Activated CD4-positive, alpha-beta T cell treated with anti-CD3 and anti-CD28 coated beads, Interleukin-2, amount 10 ng/mL, durations not matched to agents 7 days and 5 days (primary cell): ENCODE results near the gene PEX7. TPM values are rescaled to one million over a fixed set of nuclear protein-coding genes. Genes with fewer than 3 reads are reported as not detected.
A peak's percentile ranks its signal among the peaks of the same experiment; 100 is the strongest.

Source experiments
- CTCF ChIA-PET: fragments of 350-600 bp; sonication (Branson Sonifier 250); formaldehyde crosslinking; loops from one replicate; lab custom pipeline; 2021; ENCODE audit warnings: antibody characterized with exemption; lab: Charles Lee
- POLR2A ChIA-PET: fragments of 350-600 bp; sonication (Branson Sonifier 250); formaldehyde crosslinking; loops from one replicate; lab custom pipeline; 2021; ENCODE audit warnings: antibody characterized with exemption; lab: Charles Lee
- DNase-seq: peaks from one replicate; pipeline ENCODE4 v3.0.0-alpha.2; 2020
- H3K27ac Mint-ChIP-seq: one replicate; pipeline ENCODE4 v1.8.0; 2021; ENCODE audit warnings: mild to moderate bottlenecking, moderate library complexity, mixed read lengths
- H3K27me3 Mint-ChIP-seq: one replicate; pipeline ENCODE4 v1.8.0; 2021; ENCODE audit warnings: mixed read lengths
- H3K36me3 Mint-ChIP-seq: one replicate; pipeline ENCODE4 v1.8.0; 2021; ENCODE audit warnings: low read depth, mixed read lengths
- H3K4me1 Mint-ChIP-seq: one replicate; pipeline ENCODE4 v1.8.0; 2021; ENCODE audit warnings: mixed read lengths
- H3K4me3 Mint-ChIP-seq: one replicate; pipeline ENCODE4 v1.8.0; 2021; ENCODE audit warnings: mild to moderate bottlenecking, moderate library complexity, mixed read lengths
- H3K9me3 Mint-ChIP-seq: one replicate; pipeline ENCODE4 v1.8.0; 2021; ENCODE audit warnings: mixed read lengths
- total RNA-seq, 2 experiments: library from RNA; stranded (reverse); gene quantifications; one replicate each; pipeline ENCODE4 v1.2.3, GENCODE V29; 2021

PEX7 gene
- 1 to 10 TPM; 3.4 to 4.1 TPM for total RNA-seq

DNA sequence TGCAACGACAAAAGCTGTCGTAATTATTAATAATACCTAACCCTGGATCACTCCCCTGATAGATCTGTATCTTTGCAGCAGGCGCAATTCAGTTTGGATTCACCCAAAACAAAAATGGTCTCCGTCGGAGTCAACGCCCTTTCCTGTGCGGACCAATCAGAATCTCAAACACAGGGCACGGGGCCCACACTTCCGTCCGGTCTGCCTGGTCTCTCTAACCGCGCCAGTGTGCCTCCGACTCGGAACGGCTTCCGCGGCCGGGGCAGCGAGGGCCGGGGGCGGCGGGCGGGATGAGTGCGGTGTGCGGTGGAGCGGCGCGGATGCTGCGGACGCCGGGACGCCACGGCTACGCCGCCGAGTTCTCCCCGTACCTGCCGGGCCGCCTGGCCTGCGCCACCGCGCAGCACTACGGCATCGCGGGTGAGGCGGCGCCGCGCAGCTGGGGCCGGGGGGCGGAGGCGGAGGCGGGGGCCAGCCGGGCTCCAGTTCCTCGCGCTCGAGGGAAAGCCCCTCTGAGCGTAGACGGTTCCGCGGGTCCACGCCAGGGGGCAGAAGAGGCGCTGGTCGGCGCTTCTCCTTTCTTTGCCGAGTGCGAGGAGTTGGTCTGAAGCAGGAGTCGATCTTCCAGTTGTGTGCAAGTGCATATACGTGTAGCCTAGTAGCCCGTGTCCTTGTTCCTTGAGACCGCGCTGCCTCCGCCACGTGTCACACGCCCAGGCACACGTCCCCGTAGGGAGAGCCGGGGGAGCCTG is at the start of gene PEX7:
Gene PEX7 (plus strand): TSS at position 217 of the 752 bp plus-strand sequence. CDS start 74 bp downstream, at position 291.
- POLR2A ChIA-PET = no interaction called here
- Mint-ChIP-seq H3K36me3 (peaks cover 20% of the 10 kb centered on the region), H3K27ac (peak within 1 kb of the TSS; percentile 92), H3K4me3 (peak within 1 kb of the TSS; percentile 86), H3K4me1 (peaks cover 22% of the 10 kb centered on the region), H3K9me3 (peaks cover 3% of the 10 kb centered on the region), H3K27me3 (peaks cover 5% of the 10 kb centered on the region)
- CTCF ChIA-PET = interaction anchor here (1.3 to 1.9 kb wide), 2 partner anchors 9 to 30 kb away, joined by 4 to 8 read pairs; partner anchors contain the start of gene MAP3K5
- DNase-seq = peak; percentile 91

DNA sequence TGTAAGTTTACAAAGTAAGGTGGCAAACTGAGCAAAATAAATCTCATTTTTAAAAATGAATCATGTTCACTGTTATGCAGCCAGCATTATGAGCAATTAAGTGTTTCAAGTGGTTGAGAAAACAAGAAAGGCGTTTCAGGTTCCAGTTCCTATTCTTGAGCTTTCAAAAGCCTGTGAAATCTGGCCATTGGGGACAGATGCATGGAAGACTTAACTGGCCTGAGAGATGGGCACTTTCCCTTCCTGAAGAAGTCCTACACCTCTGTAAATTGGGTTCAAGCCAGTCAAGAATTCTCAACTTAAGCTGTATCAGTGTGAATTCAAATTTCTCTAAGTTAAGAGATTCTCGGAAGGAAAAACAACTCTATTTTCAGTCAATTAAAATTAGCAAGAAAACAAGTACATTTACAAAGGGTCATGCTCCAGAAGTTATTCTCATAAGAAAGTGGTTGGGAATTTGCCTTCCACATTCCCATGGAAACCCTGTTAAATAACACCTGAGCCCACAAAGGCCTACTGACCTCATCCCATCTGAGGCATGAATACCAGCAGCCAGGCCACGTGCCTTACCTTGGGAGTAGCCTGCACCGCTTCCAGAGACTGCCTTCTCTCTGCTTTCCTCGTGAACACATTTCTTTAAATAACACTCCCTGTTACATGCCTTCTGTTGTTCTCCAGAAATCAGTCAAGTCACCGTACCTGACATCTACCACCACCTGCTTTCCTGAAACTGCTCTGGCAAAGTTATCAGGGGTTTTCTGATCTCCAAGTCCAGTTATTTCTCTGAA is 49.5 kb upstream of the PEX7 start:
- ChIA-PET POLR2A (no interaction called here), CTCF (interaction anchor here (1.0 to 1.8 kb wide), 4 partner anchors 9 to 184 kb away, joined by 3 to 9 read pairs (median 3); partner anchors contain the start of gene MAP3K5)
- H3K4me3 Mint-ChIP-seq = no peak overlapping the region
- no peaks in the 10 kb centered on the region for H3K27me3 Mint-ChIP-seq
- H3K27ac Mint-ChIP-seq = no peak overlapping the region
- peaks cover 3% of the 10 kb centered on the region for H3K9me3 Mint-ChIP-seq
- peaks cover 46% of the 10 kb centered on the region for H3K4me1 Mint-ChIP-seq
- no peak for DNase-seq
- peaks cover 16% of the 10 kb centered on the region for H3K36me3 Mint-ChIP-seq

GRCh38 chr6:136773473-136773796 is 49.0 kb upstream of the PEX7 start:
- ChIA-PET CTCF (interaction anchor here (1.2 to 1.8 kb wide), 2 partner anchors 10 to 17 kb away, joined by 3 to 9 read pairs; no protein-coding TSS in a partner anchor), POLR2A (no interaction called here)
- H3K36me3 Mint-ChIP-seq = peaks cover 12% of the 10 kb centered on the region
- peaks cover 3% of the 10 kb centered on the region for H3K9me3 Mint-ChIP-seq
- peaks cover 41% of the 10 kb centered on the region for H3K4me1 Mint-ChIP-seq
- no peaks in the 10 kb centered on the region for H3K27me3 Mint-ChIP-seq
- peak overlapping the region; percentile 77 for H3K27ac Mint-ChIP-seq
- DNase-seq = no peak
- no peak overlapping the region for H3K4me3 Mint-ChIP-seq

DNA sequence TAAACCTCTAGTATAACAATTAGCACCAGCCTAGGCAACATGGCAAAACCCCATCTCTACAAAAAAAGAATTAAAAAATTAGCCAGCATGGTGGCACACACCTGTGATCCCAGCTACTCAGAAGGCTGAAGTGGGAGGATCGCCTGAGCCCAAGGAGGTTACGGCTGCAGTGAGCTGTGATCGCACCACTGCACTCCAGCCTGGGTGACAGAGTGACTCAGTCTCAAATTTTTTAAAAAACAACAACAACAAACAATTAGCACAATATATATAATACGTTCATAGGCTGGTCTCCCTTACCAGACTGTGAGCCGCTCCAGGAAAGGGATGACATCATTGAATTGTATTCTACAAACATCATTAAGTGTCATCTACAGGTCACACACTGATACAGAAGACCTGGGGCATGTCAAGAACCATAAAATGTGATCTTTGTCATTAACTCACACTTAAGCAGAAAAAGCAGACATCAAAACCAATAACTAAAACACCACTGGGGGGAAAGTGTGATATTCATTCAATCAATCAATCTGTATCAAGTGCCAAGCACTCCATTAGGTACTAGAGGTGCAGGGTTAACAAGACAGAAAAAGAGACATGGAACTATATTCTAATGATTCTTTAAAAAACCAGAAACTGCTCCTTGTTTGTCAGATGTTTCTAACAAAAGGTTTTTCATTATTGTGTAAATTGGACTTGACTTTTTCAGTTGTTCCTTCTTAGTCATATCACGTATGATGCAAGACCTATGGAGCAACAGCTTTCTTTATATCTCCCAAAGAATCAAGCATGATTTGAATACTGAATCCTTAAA is 48.0 kb upstream of the PEX7 start:
- Mint-ChIP-seq H3K4me1 (peaks cover 34% of the 10 kb centered on the region), H3K36me3 (peaks cover 8% of the 10 kb centered on the region), H3K27ac (no peak overlapping the region), H3K9me3 (no peaks in the 10 kb centered on the region), H3K4me3 (no peak overlapping the region), H3K27me3 (no peaks in the 10 kb centered on the region)
- ChIA-PET CTCF (interaction anchor here (0.6 to 1.8 kb wide), 4 partner anchors 11 to 16 kb away, joined by 3 to 9 read pairs (median 4); no protein-coding TSS in a partner anchor), POLR2A (no interaction called here)
- no peak for DNase-seq

- no peak for DNase-seq
- H3K27ac Mint-ChIP-seq = no peak overlapping the region
- no peaks in the 10 kb centered on the region for H3K27me3 Mint-ChIP-seq
- peaks cover 39% of the 10 kb centered on the region for H3K4me1 Mint-ChIP-seq
- H3K4me3 Mint-ChIP-seq = no peak overlapping the region
- H3K36me3 Mint-ChIP-seq = peaks cover 8% of the 10 kb centered on the region
- ChIA-PET CTCF (interaction anchor here (1.4 kb wide), 1 partner anchor 12 kb away, joined by 5 read pairs; no protein-coding TSS in a partner anchor), POLR2A (no interaction called here)
- no peaks in the 10 kb centered on the region for H3K9me3 Mint-ChIP-seq
Measured at GRCh38 chr6:136775081-136775480, 47.3 kb upstream of the PEX7 start.

DNA sequence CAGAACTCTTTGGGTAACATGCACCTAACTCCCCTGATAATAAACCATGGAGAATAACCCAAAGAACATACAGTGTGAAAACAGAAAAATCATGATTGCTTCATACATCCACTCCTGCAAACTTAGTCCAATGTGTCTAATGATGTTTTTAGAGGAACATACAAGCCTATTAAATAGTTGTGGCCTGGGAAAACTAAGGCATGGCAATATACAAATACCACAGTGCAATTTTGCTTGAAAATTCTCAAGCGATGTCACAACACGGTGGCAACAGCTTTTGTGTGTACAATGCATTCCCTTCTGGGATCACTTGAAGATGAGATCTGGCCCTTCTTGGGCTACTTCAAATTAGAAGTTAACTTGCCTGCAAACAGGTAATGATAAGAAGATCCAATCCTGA is 46.8 kb upstream of the PEX7 start:
- Mint-ChIP-seq H3K9me3 (no peaks in the 10 kb centered on the region), H3K27me3 (no peaks in the 10 kb centered on the region), H3K27ac (no peak overlapping the region), H3K36me3 (peaks cover 8% of the 10 kb centered on the region), H3K4me3 (no peak overlapping the region), H3K4me1 (peaks cover 40% of the 10 kb centered on the region)
- POLR2A ChIA-PET = no interaction called here
- no peak for DNase-seq
- CTCF ChIA-PET = interaction anchor here (1.1 to 1.4 kb wide), 3 partner anchors 10 to 17 kb away, joined by 3 to 7 read pairs (median 4); partner anchors contain the start of gene MAP3K5

DNA sequence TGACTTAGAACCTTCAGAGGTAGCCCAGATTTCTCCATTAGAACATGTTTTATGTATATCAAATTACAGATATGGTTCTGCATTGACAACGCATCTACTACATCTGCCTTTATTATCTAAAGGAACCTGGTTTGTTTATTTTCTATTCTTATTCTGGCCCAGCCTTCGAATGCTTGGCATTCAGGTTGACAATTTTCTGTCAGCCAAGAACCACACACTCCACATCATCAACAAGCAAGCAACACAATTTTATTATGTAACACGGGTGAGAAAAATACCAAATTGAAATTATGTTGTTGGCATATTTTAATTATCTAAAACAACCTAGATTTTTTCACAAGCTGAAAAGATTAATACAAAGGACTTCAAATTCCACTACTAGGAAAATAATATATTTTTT is 44.7 kb upstream of the PEX7 start:
- CTCF ChIA-PET = no interaction called here
- Mint-ChIP-seq H3K27ac (no peak overlapping the region), H3K27me3 (no peaks in the 10 kb centered on the region), H3K9me3 (no peaks in the 10 kb centered on the region), H3K4me3 (no peak overlapping the region), H3K36me3 (peaks cover 18% of the 10 kb centered on the region), H3K4me1 (peaks cover 43% of the 10 kb centered on the region)
- POLR2A ChIA-PET = no interaction called here
- no peak for DNase-seq

GRCh38 chr6:136779682-136780081 is 42.7 kb upstream of the PEX7 start:
- Mint-ChIP-seq H3K27me3 (no peaks in the 10 kb centered on the region), H3K27ac (no peak overlapping the region), H3K4me3 (no peak overlapping the region), H3K9me3 (no peaks in the 10 kb centered on the region), H3K4me1 (peaks cover 48% of the 10 kb centered on the region), H3K36me3 (peaks cover 27% of the 10 kb centered on the region)
- POLR2A ChIA-PET = no interaction called here
- CTCF ChIA-PET = no interaction called here
- no peak for DNase-seq

- H3K4me3 Mint-ChIP-seq = no peak overlapping the region
- CTCF ChIA-PET = interaction anchor here (2.5 kb wide), 1 partner anchor 11 kb away, joined by 15 read pairs; the partner anchor contains the start of gene MAP3K5
- no peak overlapping the region for H3K27ac Mint-ChIP-seq
- H3K36me3 Mint-ChIP-seq = peaks cover 39% of the 10 kb centered on the region
- no peak for DNase-seq
- H3K27me3 Mint-ChIP-seq = no peaks in the 10 kb centered on the region
- POLR2A ChIA-PET = no interaction called here
- H3K9me3 Mint-ChIP-seq = no peaks in the 10 kb centered on the region
- H3K4me1 Mint-ChIP-seq = peaks cover 50% of the 10 kb centered on the region
Measured at GRCh38 chr6:136780972-136781371, 41.4 kb upstream of the PEX7 start.

GRCh38 chr6:136782021-136782770 is 40.2 kb upstream of the PEX7 start:
- H3K27me3 Mint-ChIP-seq = no peaks in the 10 kb centered on the region
- H3K9me3 Mint-ChIP-seq = no peaks in the 10 kb centered on the region
- H3K4me1 Mint-ChIP-seq = peaks cover 58% of the 10 kb centered on the region
- no peak overlapping the region for H3K4me3 Mint-ChIP-seq
- no peak overlapping the region for H3K27ac Mint-ChIP-seq
- ChIA-PET POLR2A (no interaction called here), CTCF (interaction anchor here (0.6 to 2.5 kb wide), 2 partner anchors 10 to 872 kb away, joined by 3 to 15 read pairs; partner anchors contain the start of gene MAP3K5)
- peaks cover 40% of the 10 kb centered on the region for H3K36me3 Mint-ChIP-seq
- no peak for DNase-seq

- Mint-ChIP-seq H3K4me1 (peaks cover 66% of the 10 kb centered on the region), H3K27ac (no peak overlapping the region), H3K36me3 (peaks cover 47% of the 10 kb centered on the region), H3K27me3 (no peaks in the 10 kb centered on the region), H3K4me3 (no peak overlapping the region), H3K9me3 (no peaks in the 10 kb centered on the region)
- ChIA-PET POLR2A (no interaction called here), CTCF (interaction anchor here (1.5 kb wide), 1 partner anchor 9 kb away, joined by 7 read pairs; the partner anchor contains the start of gene MAP3K5)
- DNase-seq = no peak
Measured at GRCh38 chr6:136783021-136783420, 39.4 kb upstream of the PEX7 start.
